ENCODE data around the gene MEIS2.

Gene MEIS2

DNA sequence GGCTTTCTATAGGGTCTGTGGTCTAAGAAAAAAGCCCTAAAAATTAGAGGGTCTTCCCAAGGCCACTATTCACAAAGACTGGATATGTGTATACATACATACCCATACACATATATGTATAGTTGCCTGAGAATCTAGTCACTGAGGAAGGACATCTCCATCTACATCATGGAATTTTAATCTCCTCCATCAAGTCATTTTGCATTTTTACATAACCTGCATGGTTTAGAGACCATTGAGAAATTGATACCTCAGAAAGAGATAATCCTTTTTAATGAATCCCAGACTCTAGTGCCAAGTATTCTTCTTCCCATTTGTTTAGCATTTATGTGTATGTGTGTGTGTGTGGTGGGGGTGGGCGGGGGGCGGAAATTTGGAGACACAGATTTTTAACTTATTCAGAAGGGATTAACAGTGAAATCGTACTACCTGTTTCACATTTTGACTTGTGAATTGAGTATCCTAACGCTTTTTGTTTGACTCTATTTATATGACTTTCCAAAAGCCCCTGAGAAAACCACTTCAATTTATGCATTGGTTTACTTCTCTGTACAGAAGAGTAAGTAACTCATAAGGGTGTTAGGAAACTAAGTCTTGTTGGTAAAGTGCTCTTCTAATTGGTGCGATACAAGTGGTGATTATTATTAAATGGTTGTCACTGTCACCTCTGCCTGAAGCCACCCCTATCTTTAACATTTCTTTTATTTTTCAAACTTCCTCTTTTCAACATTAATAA is 166.9 kb downstream of the MEIS2 start:
- H3K9me3 Mint-ChIP-seq (ENCODE audit: low read depth), result no peaks in the 10 kb centered on the region
- no peaks in the 10 kb centered on the region for H3K36me3 Mint-ChIP-seq
- no peaks in the 10 kb centered on the region for H3K4me1 Mint-ChIP-seq (ENCODE audit: low read depth)
- H3K4me3 Mint-ChIP-seq, result no peak overlapping the region
- H3K27me3 Mint-ChIP-seq, result peaks cover 2% of the 10 kb centered on the region
- no peak overlapping the region for H3K27ac Mint-ChIP-seq

DNA sequence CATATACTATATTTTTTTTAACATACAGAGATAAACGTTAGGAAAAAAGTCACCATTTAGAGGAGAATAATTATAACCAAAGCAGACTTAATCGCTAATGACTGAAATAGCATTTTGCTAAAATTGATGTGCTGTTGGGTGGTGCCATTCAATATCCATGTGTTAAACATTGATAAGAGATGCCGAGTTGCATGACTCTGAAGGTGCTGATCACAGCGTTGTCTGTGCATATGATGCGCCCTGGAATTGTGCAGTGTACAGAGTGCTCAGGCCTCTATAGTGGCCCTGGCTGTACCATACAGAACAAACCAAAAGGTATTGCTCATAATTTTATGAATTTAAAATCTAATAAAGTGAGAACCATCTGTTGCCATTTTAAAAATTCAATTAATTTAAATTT is 168.3 kb downstream of the MEIS2 start:
- no peak overlapping the region for H3K27ac Mint-ChIP-seq
- H3K9me3 Mint-ChIP-seq (ENCODE audit: low read depth), result no peaks in the 10 kb centered on the region
- no peak overlapping the region for H3K4me3 Mint-ChIP-seq
- no peaks in the 10 kb centered on the region for H3K36me3 Mint-ChIP-seq
- H3K27me3 Mint-ChIP-seq, result peaks cover 4% of the 10 kb centered on the region
- no peaks in the 10 kb centered on the region for H3K4me1 Mint-ChIP-seq (ENCODE audit: low read depth)

DNA sequence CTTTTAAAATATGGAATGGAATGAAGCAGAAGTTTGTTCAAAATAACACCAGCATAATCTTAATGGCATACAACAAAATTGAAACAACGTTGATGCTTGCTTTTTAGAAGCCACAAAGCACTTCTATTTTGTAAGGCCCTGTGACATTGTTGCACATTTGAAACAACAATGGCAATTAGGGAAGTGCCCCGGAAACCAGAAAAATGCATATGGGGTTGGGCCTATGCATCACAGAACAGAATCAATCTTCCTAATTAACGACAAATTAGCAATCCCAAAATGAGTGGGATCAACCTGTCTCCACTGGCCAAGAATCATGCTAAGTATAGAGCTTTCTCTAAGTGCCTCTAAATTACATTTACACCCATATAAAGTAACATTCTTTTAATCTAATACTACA is 168.9 kb downstream of the MEIS2 start:
- H3K9me3 Mint-ChIP-seq (ENCODE audit: low read depth), result no peaks in the 10 kb centered on the region
- peaks cover 6% of the 10 kb centered on the region for H3K27me3 Mint-ChIP-seq
- H3K4me3 Mint-ChIP-seq, result no peak overlapping the region
- H3K36me3 Mint-ChIP-seq, result no peaks in the 10 kb centered on the region
- H3K27ac Mint-ChIP-seq, result no peak overlapping the region
- H3K4me1 Mint-ChIP-seq (ENCODE audit: low read depth), result no peaks in the 10 kb centered on the region

DNA sequence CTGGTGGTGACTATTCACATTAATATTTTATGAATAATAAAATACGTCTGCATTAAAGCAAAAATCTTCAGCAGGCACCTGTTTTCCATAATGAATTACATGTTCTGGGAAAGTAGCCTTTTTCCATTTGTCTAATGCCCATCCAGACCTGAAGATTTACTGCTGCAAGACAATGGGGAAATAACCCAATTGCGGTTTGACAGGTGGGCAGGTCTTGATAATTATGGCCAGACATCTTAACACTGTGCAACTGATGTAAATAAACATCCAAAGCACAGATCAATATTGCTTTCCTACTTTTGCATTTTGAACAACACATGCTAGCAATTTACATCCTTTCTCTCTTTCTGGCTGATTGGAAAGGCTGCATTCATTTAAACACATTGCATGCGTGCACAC is 173.9 kb downstream of the MEIS2 start:
- no peaks in the 10 kb centered on the region for H3K36me3 Mint-ChIP-seq
- peaks cover 6% of the 10 kb centered on the region for H3K27me3 Mint-ChIP-seq
- no peaks in the 10 kb centered on the region for H3K9me3 Mint-ChIP-seq (ENCODE audit: low read depth)
- no peak overlapping the region for H3K4me3 Mint-ChIP-seq
- no peaks in the 10 kb centered on the region for H3K4me1 Mint-ChIP-seq (ENCODE audit: low read depth)
- H3K27ac Mint-ChIP-seq, result no peak overlapping the region

DNA sequence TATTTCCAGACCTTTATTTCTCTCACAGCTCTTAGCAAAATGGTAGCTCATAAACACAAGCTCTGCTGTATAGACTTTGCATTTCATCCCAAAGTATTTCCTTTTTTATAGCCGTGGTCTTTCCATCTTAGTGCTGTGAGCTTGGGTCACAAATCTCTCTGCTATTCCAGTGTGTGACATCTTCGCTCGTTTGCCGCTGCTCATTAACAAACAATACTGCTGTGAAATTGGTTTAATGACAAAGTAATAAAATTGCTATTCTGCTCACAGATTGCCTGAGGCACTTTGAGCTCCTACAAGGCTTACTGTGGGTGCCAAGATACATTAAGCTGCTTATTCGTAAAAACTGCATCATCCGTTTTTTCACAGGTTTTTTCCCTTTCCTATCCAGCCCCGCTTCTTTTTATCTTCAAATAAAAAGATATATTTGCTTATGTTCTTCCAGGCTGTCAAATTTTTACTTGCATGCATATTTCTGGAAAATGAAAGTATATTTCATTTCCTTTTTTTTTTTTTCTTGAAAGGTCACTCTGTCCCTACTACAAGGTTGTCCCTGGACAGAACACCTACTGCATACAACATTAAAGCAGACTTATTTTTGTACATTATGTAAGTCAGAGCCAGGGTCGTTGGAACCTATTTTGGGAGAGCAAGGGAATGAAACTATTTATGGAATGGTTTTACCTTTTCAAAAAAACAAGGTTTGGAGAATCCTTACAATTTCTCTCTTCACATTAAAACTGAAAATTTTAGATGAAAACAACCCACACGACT is 174.5 kb downstream of the MEIS2 start:
- Mint-ChIP-seq H3K36me3 (no peaks in the 10 kb centered on the region), H3K27ac (no peak overlapping the region), H3K4me3 (no peak overlapping the region), H3K27me3 (peaks cover 6% of the 10 kb centered on the region), H3K9me3 (ENCODE audit: low read depth) (no peaks in the 10 kb centered on the region), H3K4me1 (ENCODE audit: low read depth) (no peaks in the 10 kb centered on the region)

DNA sequence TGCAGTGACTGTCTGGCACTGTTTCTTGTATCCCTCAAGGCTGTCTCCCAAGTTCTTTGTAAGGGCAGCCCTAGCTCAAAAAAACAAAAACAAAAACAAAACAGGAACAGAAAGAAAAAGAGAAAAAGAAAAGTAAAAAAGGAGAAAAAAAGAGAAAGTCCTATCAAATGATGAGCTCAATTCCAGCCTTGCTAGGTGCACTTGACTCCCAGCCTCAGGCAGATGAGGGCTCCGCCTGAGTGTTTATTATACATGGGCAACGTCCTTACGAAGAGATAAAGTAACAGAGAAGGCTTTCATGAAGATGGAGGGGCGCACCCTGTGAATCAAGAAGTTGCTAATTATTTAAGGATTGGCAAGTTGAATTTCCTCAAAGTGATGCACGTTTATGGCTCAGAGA is 175.3 kb downstream of the MEIS2 start:
- H3K4me1 Mint-ChIP-seq (ENCODE audit: low read depth), result no peaks in the 10 kb centered on the region
- H3K27me3 Mint-ChIP-seq, result peaks cover 6% of the 10 kb centered on the region
- H3K9me3 Mint-ChIP-seq (ENCODE audit: low read depth), result no peaks in the 10 kb centered on the region
- no peaks in the 10 kb centered on the region for H3K36me3 Mint-ChIP-seq
- H3K27ac Mint-ChIP-seq, result no peak overlapping the region
- no peak overlapping the region for H3K4me3 Mint-ChIP-seq

DNA sequence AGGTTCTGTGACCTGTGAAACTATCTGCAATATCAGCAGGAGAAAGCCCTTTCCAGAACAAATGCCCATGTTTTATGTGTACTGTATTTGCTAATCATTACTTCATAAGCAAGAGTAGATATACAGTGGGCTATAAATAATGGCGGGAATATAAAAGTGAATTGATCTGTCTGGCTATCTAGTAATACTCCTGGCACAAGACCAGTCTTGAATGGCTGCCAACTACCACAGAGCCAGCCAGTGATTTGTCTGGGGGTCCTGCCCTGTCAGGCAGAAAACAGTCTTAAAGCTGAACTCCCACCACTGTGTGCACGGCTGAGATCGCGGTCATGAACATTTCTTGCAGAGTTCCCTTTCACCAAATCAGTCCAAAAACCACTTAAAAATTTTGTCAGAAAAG is 176.3 kb downstream of the MEIS2 start:
- Mint-ChIP-seq H3K36me3 (no peaks in the 10 kb centered on the region), H3K27ac (no peak overlapping the region), H3K4me3 (no peak overlapping the region), H3K4me1 (ENCODE audit: low read depth) (no peaks in the 10 kb centered on the region), H3K27me3 (peaks cover 5% of the 10 kb centered on the region), H3K9me3 (ENCODE audit: low read depth) (no peaks in the 10 kb centered on the region)

DNA sequence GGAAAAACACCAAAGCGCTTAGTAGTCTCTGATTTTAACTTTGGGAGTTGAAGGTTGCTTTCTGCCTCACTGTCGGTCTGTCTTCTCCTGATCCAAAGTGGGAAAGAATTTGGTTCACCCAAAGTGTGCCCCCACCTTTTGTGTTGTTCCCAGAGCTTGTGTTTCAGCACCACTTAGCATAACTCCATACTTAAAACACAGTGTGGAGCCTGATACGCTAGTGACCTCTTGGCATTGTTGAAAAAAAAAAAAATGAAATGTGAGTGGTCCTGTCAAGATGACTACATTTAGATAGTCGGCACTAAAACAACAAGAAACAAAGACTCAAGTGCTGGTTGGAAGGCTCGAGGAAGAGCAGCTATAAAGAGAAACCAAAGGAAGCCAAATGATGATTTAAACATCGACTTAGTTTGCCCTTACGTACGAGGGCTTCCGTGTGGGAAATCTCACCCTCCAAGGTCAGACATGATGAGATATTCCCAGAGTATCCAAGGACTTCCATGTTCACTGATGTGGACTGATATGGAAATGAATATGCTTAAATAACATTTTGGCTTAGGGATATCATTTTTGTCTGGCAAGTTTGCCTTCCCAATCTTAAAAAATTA is 178.8 kb downstream of the MEIS2 start:
- H3K4me3 Mint-ChIP-seq, result no peak overlapping the region
- H3K4me1 Mint-ChIP-seq (ENCODE audit: low read depth), result no peaks in the 10 kb centered on the region
- H3K27ac Mint-ChIP-seq, result no peak overlapping the region
- no peaks in the 10 kb centered on the region for H3K36me3 Mint-ChIP-seq
- H3K9me3 Mint-ChIP-seq (ENCODE audit: low read depth), result no peaks in the 10 kb centered on the region
- peaks cover 2% of the 10 kb centered on the region for H3K27me3 Mint-ChIP-seq

DNA sequence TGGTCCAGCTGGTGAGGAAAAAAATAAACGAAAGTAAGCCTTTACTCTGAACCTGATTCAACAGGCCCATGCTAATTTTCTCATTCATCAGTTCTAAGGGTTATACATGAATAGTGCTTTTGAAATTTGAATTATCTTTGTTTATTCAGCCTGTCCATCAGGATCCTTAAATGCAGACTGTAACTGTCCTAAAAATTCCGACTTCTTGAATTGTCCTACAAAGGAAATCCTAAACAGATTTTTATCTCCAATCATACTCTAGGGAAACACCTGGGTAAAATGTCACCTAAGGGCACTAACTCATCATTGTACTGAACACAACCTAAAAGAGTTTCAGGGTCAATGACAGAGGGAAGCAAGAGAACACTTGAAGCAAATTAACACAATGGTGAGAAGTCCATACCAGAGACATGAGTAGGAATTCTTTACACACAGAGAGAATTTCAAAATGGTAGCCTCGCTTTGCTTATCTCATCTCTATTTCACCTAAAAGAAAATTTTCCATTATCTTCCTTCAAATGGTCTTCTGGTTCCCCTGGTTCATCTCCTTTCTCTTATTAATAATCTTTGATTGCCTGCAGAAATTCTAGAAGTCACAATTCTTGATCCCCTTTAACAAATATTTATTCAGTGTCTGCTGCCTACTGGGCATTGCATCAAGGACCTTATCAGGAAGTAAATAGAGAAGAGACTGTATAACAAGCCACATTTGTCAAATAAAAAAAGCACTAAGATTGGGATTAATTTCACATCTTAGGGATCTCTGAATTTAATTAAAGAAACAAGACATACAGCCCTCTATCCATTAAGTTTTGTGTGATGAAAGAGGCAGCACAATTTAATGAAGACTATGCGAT is 182.7 kb downstream of the MEIS2 start:
- Mint-ChIP-seq H3K4me3 (no peak overlapping the region), H3K4me1 (ENCODE audit: low read depth) (no peaks in the 10 kb centered on the region), H3K27me3 (no peaks in the 10 kb centered on the region), H3K36me3 (no peaks in the 10 kb centered on the region), H3K27ac (no peak overlapping the region), H3K9me3 (ENCODE audit: low read depth) (no peaks in the 10 kb centered on the region)

DNA sequence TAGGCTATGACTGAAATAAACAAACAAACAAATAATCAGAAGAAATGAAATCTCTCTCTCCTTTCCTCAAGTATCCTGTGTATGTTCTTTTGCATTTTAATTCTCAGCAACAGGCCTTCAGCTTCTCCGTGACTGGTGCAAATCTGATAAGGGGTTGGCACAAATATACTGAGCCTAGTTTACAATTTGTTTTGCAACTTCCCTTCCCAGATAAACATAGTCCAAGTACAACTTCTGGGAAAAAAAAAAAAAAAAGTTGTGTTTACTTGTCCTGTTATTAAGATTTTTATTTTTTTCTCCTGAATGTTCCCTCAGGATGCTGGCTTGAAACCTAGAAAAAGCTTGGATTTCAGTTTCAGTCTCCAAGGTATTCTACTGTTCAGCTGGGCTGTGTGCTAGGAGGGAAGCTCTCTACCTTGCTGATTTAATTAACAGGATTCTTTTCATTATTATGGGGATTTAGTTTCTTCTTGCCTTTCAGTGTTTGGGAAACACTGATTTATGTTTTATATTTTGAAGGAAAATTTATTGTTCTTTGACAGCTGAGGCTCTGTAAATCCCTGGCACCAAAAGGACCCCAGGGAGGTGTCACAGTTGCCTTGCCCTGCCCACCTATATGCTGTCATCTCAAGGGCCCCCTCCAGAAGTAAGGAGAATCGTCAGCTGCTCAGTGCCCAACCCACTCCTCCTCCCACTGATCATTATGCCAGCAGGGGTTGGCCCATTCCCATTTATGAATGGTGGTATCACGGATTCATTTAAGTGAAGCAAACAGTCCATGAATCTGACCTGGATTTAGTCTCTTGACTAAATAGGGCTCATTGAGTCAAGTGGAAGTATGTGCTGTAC is 185.2 kb downstream of the MEIS2 start:
- H3K4me3 Mint-ChIP-seq, result no peak overlapping the region
- peaks cover 2% of the 10 kb centered on the region for H3K27me3 Mint-ChIP-seq
- no peak overlapping the region for H3K27ac Mint-ChIP-seq
- H3K36me3 Mint-ChIP-seq, result no peaks in the 10 kb centered on the region
- no peaks in the 10 kb centered on the region for H3K9me3 Mint-ChIP-seq (ENCODE audit: low read depth)
- no peaks in the 10 kb centered on the region for H3K4me1 Mint-ChIP-seq (ENCODE audit: low read depth)

DNA sequence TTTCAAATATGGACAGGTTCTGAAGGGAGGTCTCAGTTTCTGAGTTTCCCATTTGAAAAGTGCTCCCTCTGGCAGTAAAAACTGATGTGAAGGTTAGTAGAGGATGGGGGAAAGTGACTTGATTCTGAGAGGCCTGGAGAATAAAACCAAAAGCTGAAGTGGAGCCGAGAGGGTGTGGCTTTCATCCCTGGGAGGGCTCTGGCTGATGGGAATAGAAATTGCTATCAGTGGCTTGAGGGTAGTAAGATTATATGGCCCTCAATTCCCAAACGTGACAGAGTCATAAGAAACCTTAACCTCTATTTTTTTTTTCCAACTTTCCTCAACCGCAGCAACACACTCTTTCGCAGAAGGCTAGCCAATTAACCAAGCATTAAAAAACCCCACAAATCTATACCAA is 185.9 kb downstream of the MEIS2 start:
- Mint-ChIP-seq H3K36me3 (no peaks in the 10 kb centered on the region), H3K4me1 (ENCODE audit: low read depth) (no peaks in the 10 kb centered on the region), H3K9me3 (ENCODE audit: low read depth) (no peaks in the 10 kb centered on the region), H3K27me3 (peaks cover 3% of the 10 kb centered on the region), H3K27ac (no peak overlapping the region), H3K4me3 (no peak overlapping the region)

DNA sequence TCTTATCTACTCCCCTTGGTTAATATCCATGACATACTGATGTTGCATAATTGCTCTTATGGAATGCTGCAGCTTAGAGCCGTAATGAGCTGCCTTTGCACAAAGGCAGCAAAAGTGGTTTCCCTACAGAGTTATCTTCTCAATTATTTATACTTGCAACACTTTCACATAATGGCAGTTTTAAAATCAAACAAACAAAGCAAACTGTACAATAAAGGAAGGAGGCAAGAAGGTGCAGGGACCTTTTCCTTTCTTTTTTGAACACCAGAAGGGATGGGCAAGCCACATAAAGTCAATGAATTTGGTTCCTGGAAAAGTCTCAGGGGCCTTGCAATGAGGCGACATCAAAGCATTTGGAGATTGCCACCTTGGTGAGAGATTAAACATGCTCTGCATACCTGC is 188.0 kb downstream of the MEIS2 start:
- no peaks in the 10 kb centered on the region for H3K4me1 Mint-ChIP-seq (ENCODE audit: low read depth)
- no peak overlapping the region for H3K4me3 Mint-ChIP-seq
- H3K27ac Mint-ChIP-seq, result no peak overlapping the region
- H3K27me3 Mint-ChIP-seq, result peaks cover 5% of the 10 kb centered on the region
- no peaks in the 10 kb centered on the region for H3K9me3 Mint-ChIP-seq (ENCODE audit: low read depth)
- H3K36me3 Mint-ChIP-seq, result no peaks in the 10 kb centered on the region

DNA sequence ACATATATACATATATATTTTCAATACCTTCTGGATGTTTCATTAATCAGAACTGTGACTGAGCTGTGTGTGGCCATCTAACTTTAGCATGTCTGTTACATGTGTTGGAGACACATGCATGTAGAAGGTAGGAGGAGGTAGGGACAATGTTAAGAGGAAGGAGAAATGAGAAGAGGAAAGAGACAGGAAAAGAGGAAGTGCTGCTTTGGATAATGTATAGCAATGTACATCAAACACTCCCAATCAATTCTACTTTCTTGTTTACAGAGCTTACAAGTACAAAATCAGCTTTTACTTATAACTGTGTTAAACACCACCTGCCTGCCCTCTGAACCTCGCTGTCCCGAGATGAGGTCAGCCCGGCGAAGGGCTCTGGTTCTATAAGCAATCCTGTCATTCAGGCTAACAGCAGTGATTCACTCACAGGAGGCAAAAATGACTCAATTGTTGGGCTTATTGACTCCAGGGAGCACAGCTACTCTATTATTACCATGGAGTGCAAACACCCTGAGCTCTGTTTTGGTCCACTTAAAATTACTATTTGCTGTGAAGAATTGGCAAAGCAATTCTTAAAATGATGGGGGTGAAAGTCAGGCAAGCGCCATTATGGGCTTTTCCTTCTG is 188.9 kb downstream of the MEIS2 start:
- peaks cover 7% of the 10 kb centered on the region for H3K27me3 Mint-ChIP-seq

DNA sequence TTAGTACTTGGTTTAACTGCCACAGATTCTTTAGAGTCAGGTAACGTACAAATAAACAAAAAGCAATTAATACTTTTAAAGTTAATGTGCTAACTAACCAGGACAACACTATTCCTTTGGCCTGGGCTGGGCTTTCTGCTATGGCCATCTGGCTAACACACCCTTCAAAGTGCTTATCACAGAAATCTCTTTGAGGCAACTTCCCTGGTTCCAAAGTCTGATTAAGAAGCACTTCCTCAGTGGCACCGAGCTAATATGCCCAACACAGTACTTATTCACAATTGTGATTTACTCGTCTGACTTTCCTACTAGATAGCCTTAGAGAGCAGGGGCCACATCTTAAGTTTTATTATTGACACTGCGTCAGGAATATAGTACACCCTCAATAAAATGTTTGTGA is 191.4 kb downstream of the MEIS2 start:
- no peak overlapping the region for H3K27ac Mint-ChIP-seq
- H3K9me3 Mint-ChIP-seq (ENCODE audit: low read depth), result no peaks in the 10 kb centered on the region
- H3K36me3 Mint-ChIP-seq, result no peaks in the 10 kb centered on the region
- no peak overlapping the region for H3K4me3 Mint-ChIP-seq
- peaks cover 7% of the 10 kb centered on the region for H3K27me3 Mint-ChIP-seq
- H3K4me1 Mint-ChIP-seq (ENCODE audit: low read depth), result no peaks in the 10 kb centered on the region

More for the DNA sequence above, 188.9 kb downstream of the MEIS2 start:
- H3K36me3 Mint-ChIP-seq, result no peaks in the 10 kb centered on the region
- H3K27ac Mint-ChIP-seq, result no peak overlapping the region
- H3K4me1 Mint-ChIP-seq (ENCODE audit: low read depth), result no peaks in the 10 kb centered on the region
- H3K4me3 Mint-ChIP-seq, result no peak overlapping the region
- H3K9me3 Mint-ChIP-seq (ENCODE audit: low read depth), result no peaks in the 10 kb centered on the region

All from activated naive CD8-positive, alpha-beta T cell (primary cell).